ENCODE measurements around the gene CHURC1.

Gene CHURC1

DNA sequence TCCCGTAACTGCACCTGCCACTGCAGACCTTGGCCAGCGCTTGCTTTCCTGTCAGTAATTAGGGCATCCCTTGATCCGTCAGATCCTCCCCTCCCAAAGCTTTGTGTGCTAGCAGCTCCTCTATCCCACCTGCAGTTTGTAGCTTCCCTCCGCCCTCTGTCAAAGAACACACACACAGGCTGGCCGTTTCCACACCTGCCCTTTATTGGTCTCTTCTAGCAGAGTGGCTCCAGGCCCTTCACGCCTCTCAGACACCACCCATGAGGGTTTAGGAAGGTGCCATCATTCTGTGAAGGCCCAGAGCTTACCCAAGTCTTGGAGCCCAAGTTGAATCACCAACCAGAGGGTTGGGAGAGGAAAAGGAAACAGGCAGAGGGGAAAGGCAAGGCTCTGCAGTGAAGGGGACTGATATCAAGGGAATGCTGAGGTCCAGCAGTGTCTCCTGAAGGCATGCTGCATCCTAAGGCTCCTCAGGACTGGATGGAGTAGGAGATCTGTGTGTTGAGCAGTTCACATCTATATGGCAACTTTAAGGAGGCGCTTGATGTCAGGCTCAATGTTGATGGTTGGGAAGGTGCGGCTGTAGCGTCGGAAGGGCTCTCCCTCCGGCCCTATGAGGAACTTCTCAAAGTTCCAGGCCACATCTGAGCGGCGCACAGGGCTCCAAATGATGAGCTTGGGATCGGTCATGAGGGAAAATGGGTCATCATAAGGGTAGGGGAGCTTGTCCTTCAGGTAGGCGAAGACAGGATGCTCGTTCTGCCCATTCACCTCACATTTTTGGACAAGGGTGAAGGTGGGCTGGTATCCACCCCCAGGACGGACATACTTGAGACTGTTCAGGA is 24.9 kb downstream of the CHURC1 start:
- H3K27ac ChIP-seq (ENCODE audit: low read depth, low read length, severe bottlenecking), result no peak overlapping the region
- no peak overlapping the region for H3K4me3 ChIP-seq (ENCODE audit: extremely low read depth, insufficient read depth, low read length, poor library complexity, severe bottlenecking)
- H3K9me3 ChIP-seq (ENCODE audit: control insufficient read depth, low read length), result no peaks in the 10 kb centered on the region
- peaks cover 5% of the 10 kb centered on the region for H3K36me3 ChIP-seq (ENCODE audit: control insufficient read depth, insufficient read depth, low read length)
- no peaks in the 10 kb centered on the region for H3K4me1 ChIP-seq (ENCODE audit: control insufficient read depth, insufficient read depth, low read length, poor library complexity, severe bottlenecking)
- 93 to 96% methylated on average over 15 to 16 of the region's 17 CpGs for WGBS, 2 experiments (ENCODE audit: insufficient coverage in 2 of 2)

DNA sequence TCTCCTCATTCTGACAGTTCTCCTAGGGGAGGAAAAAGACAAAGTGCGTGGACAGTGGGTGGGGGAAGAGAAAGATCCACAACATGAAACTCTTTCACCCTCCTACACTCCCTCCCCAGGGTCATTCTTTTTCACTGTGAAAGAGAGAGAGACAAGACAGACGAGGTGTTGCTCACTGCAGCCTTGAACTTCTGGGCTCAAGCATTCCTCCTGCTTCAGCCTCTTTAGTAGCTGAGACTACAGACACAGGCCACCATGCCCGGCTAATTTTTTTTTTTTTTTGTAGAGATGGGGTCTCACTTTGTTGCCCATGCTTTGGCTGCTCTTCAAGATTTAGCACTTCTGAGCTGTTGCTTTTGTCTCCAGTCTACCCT is 25.5 kb downstream of the CHURC1 start:
- Histone ChIP-seq H3K27ac (ENCODE audit: low read depth, low read length, severe bottlenecking) (no peak overlapping the region), H3K9me3 (ENCODE audit: control insufficient read depth, low read length) (no peaks in the 10 kb centered on the region), H3K4me3 (ENCODE audit: extremely low read depth, insufficient read depth, low read length, poor library complexity, severe bottlenecking) (no peak overlapping the region), H3K36me3 (ENCODE audit: control insufficient read depth, insufficient read depth, low read length) (no peaks in the 10 kb centered on the region), H3K4me1 (ENCODE audit: control insufficient read depth, insufficient read depth, low read length, poor library complexity, severe bottlenecking) (no peaks in the 10 kb centered on the region)
- WGBS, 2 experiments (ENCODE audit: insufficient coverage in 2 of 2), result 90% methylated on average over 2 of the region's 3 CpGs; no CpG with 5 or more reads in 1 of the 2 experiments

DNA sequence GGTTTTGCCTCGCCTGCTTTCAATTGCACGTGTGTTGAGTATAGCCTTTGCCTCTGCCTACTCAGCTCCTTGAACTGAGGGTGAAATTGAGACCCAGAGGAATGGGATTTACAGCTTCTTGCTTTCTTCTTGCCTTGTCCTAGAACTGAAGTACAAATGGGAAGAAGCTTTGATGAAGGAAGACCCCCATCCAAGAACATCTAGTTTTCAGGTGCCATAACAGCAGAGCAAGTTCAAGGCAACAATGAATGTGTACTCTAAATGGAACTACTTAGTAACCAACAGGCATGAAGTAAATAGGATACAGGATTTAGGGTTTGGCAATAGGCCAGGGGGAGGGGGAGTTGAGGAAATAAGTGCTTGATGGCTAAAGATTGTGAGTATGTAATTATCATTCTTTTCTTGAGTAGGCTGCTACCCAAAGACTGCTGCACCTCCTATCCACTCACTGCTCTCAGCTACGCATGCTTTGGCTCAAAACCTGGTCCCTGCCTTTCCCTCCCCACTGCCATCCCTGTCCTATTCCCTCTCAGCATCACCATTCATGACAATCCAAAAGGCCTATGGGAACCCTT is 26.2 kb downstream of the CHURC1 start:
- H3K36me3 ChIP-seq (ENCODE audit: control insufficient read depth, insufficient read depth, low read length), result no peaks in the 10 kb centered on the region
- H3K27ac ChIP-seq (ENCODE audit: low read depth, low read length, severe bottlenecking), result no peak overlapping the region
- no peak overlapping the region for H3K4me3 ChIP-seq (ENCODE audit: extremely low read depth, insufficient read depth, low read length, poor library complexity, severe bottlenecking)
- WGBS, 2 experiments (ENCODE audit: insufficient coverage in 2 of 2), result 100% methylated on average over 1 of the region's 3 CpGs
- no peaks in the 10 kb centered on the region for H3K4me1 ChIP-seq (ENCODE audit: control insufficient read depth, insufficient read depth, low read length, poor library complexity, severe bottlenecking)
- H3K9me3 ChIP-seq (ENCODE audit: control insufficient read depth, low read length), result no peaks in the 10 kb centered on the region

DNA sequence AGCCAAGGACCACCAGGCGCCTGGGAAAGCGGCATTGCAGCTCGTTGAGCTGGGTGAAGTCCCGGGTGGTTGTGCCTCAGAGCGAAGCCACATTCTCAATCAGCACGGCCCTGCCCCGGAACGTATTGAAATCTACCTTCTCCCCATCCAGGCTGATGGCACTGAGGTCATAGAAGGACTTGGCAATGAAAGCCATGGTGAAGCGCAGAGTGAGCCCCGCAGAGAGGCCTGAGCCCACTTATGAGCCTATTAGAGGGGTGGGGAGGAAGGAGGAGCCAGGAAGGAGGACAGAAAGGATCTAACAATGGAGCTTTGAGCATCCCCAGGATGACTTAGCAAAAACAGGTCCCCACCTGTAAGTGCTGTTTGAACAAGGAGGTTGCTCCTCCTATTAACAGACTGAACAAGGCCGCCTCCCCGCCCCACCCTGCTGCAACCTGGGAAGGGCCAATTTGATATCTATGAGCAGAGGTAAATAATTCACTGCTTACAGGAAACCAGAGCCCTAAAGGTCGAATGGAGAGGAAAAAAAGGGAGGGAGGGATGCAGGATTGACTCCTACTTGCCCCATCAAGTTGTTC is 28.4 kb downstream of the CHURC1 start, which contains the start of gene GPX2:
TSS of gene GPX2 (minus strand) at position 215 of the 581 bp plus-strand sequence. CDS start at position 196, 19 bp downstream.
- Histone ChIP-seq H3K27ac (ENCODE audit: low read depth, low read length, severe bottlenecking) (no peak within 1 kb of the TSS), H3K9me3 (ENCODE audit: control insufficient read depth, low read length) (no peaks in the 10 kb centered on the region), H3K4me3 (ENCODE audit: extremely low read depth, insufficient read depth, low read length, poor library complexity, severe bottlenecking) (no peak within 1 kb of the TSS), H3K36me3 (ENCODE audit: control insufficient read depth, insufficient read depth, low read length) (peaks cover 13% of the 10 kb centered on the region), H3K4me1 (ENCODE audit: control insufficient read depth, insufficient read depth, low read length, poor library complexity, severe bottlenecking) (no peaks in the 10 kb centered on the region)
- WGBS, 2 experiments (ENCODE audit: insufficient coverage in 2 of 2), result 89 to 96% methylated on average over 9 to 11 of the region's 13 CpGs

DNA sequence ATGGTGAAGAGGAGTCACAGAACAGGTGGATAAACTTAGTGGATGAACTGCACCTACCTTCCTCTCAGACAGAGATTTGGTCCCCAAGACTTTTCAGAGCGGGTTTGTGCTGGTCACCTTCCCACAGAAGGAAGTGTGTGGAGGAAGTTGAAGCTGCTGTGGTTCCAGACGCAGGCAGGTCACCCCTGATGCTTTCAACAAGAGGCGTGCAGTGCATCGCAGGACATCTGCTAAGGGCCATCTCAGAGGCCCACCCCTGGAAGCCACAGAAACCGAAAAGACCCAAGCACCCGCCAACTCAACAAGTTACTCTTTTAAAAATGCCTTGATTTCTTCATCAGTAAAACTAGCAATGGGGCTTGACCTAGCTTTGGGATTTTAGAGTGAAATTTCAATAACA is 29.3 kb downstream of the CHURC1 start:
- H3K9me3 ChIP-seq (ENCODE audit: control insufficient read depth, low read length), result no peaks in the 10 kb centered on the region
- H3K4me3 ChIP-seq (ENCODE audit: extremely low read depth, insufficient read depth, low read length, poor library complexity, severe bottlenecking), result no peak overlapping the region
- 94% methylated on average over 3 of the region's 6 CpGs; no CpG with 5 or more reads in 1 of the 2 experiments for WGBS, 2 experiments (ENCODE audit: insufficient coverage in 2 of 2)
- H3K27ac ChIP-seq (ENCODE audit: low read depth, low read length, severe bottlenecking), result no peak overlapping the region
- H3K4me1 ChIP-seq (ENCODE audit: control insufficient read depth, insufficient read depth, low read length, poor library complexity, severe bottlenecking), result no peaks in the 10 kb centered on the region
- H3K36me3 ChIP-seq (ENCODE audit: control insufficient read depth, insufficient read depth, low read length), result peaks cover 21% of the 10 kb centered on the region

DNA sequence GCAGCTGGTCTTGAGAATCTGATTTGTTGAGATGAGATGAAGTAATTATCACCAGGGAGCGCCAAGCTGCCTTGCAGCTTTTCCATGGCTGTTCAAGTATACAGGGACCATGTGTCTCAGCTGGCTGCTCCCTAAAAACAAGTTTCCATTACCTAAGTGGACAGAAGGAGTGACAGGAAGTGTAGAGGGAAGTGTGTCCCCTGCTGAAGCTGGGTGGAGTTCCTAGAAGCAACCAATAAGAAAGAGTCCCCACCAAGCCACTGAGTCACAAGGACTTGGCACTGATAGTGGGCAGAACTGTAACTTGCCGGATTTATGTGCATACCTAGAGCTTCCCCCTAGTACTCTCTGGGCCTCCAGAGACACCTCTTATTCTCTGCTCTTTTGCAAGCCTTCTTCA is 29.8 kb downstream of the CHURC1 start:
- Histone ChIP-seq H3K4me3 (ENCODE audit: extremely low read depth, insufficient read depth, low read length, poor library complexity, severe bottlenecking) (no peak overlapping the region), H3K27ac (ENCODE audit: low read depth, low read length, severe bottlenecking) (no peak overlapping the region)
- 100% methylated on average over 1 to 2 of the region's 2 CpGs for WGBS, 2 experiments (ENCODE audit: insufficient coverage in 2 of 2)

DNA sequence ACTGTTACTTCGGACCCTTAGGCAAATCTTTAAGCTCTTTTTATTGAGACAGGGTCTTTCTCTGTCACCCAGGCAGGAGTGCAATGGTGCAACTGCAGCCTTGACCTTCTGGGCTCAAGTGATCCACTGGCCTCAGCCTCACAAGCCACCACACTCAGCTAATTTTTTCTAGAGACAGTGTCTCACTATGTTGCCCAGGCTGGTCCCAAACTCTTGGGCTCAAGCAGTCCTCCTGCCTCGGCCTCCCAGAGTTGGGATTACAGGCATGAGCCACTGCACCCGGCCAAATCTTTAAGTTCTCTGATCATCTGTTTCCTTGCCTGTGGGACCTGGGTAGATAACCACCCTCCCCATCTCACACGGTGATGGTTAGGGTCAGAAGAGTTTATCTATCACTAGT is 30.6 kb downstream of the CHURC1 start:
- 94 to 100% methylated on average over 3 of the region's 4 CpGs for WGBS, 2 experiments (ENCODE audit: insufficient coverage in 2 of 2)
- no peaks in the 10 kb centered on the region for H3K4me1 ChIP-seq (ENCODE audit: control insufficient read depth, insufficient read depth, low read length, poor library complexity, severe bottlenecking)
- peaks cover 22% of the 10 kb centered on the region for H3K36me3 ChIP-seq (ENCODE audit: control insufficient read depth, insufficient read depth, low read length)
- no peak overlapping the region for H3K27ac ChIP-seq (ENCODE audit: low read depth, low read length, severe bottlenecking)
- H3K9me3 ChIP-seq (ENCODE audit: control insufficient read depth, low read length), result no peaks in the 10 kb centered on the region
- no peak overlapping the region for H3K4me3 ChIP-seq (ENCODE audit: extremely low read depth, insufficient read depth, low read length, poor library complexity, severe bottlenecking)

More for the DNA sequence above, 29.8 kb downstream of the CHURC1 start:
- H3K9me3 ChIP-seq (ENCODE audit: control insufficient read depth, low read length), result no peaks in the 10 kb centered on the region
- peaks cover 22% of the 10 kb centered on the region for H3K36me3 ChIP-seq (ENCODE audit: control insufficient read depth, insufficient read depth, low read length)
- no peaks in the 10 kb centered on the region for H3K4me1 ChIP-seq (ENCODE audit: control insufficient read depth, insufficient read depth, low read length, poor library complexity, severe bottlenecking)

DNA sequence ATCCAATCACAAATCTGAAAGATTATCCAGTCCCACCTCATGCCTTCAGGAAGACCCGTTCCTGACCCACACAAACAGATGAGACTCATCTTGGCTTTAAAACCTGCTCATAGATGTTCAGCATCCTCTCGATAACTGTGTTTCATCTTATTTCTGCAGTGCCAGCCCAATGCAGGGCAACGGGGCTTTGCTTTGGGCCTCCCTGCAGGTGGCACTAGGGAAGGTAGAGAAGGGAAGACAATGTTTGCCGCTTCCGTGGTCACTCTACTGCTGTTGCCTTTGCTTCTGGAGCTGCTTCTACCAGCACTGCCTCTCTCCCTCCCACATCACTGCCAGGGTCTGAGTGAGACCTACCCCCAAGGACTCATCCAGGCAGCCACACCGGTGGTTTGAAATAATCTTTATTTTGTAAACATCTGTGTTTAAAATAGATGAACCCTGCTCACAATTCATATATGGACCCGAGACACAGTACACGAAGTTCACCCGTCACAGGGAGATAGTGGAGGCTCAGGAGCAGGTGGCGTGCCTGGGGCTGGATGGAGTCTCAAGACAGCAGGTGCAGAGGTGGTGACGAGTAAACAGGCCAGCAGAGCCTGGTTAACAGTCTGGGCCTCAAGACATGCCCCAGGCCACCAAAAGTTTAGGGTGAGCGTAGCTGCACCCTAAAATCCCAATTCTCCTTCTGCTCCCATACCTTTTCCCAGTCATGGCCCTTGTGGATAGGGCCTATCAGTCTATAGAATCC is 31.4 kb downstream of the CHURC1 start:
- Histone ChIP-seq H3K36me3 (ENCODE audit: control insufficient read depth, insufficient read depth, low read length) (peaks cover 22% of the 10 kb centered on the region), H3K9me3 (ENCODE audit: control insufficient read depth, low read length) (no peaks in the 10 kb centered on the region), H3K4me1 (ENCODE audit: control insufficient read depth, insufficient read depth, low read length, poor library complexity, severe bottlenecking) (no peaks in the 10 kb centered on the region), H3K27ac (ENCODE audit: low read depth, low read length, severe bottlenecking) (no peak overlapping the region), H3K4me3 (ENCODE audit: extremely low read depth, insufficient read depth, low read length, poor library complexity, severe bottlenecking) (no peak overlapping the region)
- WGBS, 2 experiments (ENCODE audit: insufficient coverage in 2 of 2), result 84 to 94% methylated on average over 7 to 9 of the region's 12 CpGs

DNA sequence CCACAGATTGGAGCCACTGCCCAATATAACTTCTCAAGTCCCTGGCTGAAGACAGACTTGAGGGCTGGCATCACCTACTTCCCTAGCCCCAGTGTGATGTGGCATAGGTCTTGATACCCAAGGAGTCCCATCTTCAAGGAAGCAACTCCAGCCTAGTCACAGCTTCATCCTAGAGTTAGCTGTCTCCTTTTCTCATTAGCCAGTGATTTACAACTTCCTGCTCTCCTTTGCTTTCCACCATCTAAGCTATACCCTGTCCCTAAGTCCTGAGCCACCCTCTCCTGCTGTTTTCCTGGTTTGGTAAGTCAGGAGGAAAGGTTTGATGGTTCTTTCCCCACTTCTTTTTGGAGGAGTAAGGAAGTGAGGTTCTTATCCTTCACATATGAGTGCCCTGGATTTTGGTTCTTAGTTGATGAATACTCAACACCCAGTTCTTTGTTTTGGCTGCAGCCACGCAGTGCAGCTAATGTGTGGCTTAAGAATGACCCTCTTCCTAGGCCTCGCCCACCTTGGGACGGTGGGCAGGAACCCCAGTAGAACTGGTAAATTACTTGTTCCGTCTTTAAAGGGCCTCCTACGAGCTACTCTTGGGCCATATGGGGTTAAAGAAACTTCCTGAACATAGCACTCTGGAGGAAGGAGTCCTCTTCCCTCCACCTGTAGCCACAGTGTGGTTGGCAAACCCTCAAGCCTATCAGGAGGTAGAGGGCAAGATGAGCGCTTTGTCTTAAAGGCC is 32.2 kb downstream of the CHURC1 start:
- no peaks in the 10 kb centered on the region for H3K9me3 ChIP-seq (ENCODE audit: control insufficient read depth, low read length)
- H3K27ac ChIP-seq (ENCODE audit: low read depth, low read length, severe bottlenecking), result no peak overlapping the region
- WGBS, 2 experiments (ENCODE audit: insufficient coverage in 2 of 2), result 83 to 91% methylated on average over 5 of the region's 6 CpGs
- H3K4me1 ChIP-seq (ENCODE audit: control insufficient read depth, insufficient read depth, low read length, poor library complexity, severe bottlenecking), result no peaks in the 10 kb centered on the region
- H3K36me3 ChIP-seq (ENCODE audit: control insufficient read depth, insufficient read depth, low read length), result peaks cover 22% of the 10 kb centered on the region
- no peak overlapping the region for H3K4me3 ChIP-seq (ENCODE audit: extremely low read depth, insufficient read depth, low read length, poor library complexity, severe bottlenecking)
